ENCODE data around the gene FRY.

FRY gene

GRCh38 chr13:32134241-32135055 is 102.9 kb downstream of the FRY start:
- Histone ChIP-seq H3K27me3 (ENCODE audit: control insufficient read depth in 5 of 5, insufficient read depth in 4 of 5, low read length in 5 of 5) (no peaks in the 10 kb centered on the region), H3K4me1 (ENCODE audit: control insufficient read depth in 5 of 5, insufficient read depth in 5 of 5, low read length in 5 of 5) (peaks cover 0 to 19% (median 4%) of the 10 kb centered on the region in 5 donors), H3K4me3 (ENCODE audit: low read depth in 1 of 5, low read length in 5 of 5) (no peak overlapping the region), H3K36me3 (ENCODE audit: control insufficient read depth in 5 of 5, insufficient read depth in 5 of 5, low read length in 5 of 5) (peaks cover 0 to 5% (median 0%) of the 10 kb centered on the region in 5 donors), H3K27ac (ENCODE audit: low read depth, low read length) (peak overlapping the region; percentile 32), H3K9ac (ENCODE audit: low read length in 5 of 5) (no peak overlapping the region), H3K9me3 (ENCODE audit: control insufficient read depth in 5 of 5, low read length in 5 of 5) (no peaks in the 10 kb centered on the region)

DNA sequence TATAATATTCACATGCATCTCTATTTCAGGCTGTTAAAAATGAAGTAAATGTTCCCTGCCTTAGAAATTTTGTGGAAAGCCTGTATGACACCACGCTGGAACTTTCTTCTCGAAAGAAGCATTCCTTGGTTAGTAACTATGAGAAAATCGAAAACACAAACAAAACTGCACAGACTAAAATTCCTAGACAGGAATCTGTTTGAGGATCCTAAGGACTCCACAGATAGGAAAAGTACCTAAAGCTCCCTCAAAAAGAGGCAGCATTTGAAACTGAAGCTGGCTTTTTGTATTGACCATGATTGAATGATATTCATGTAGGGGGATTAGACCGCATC is 103.4 kb downstream of the FRY start:
- Histone ChIP-seq H3K4me3 (ENCODE audit: low read depth in 1 of 5, low read length in 5 of 5) (no peak overlapping the region), H3K4me1 (ENCODE audit: control insufficient read depth in 5 of 5, insufficient read depth in 5 of 5, low read length in 5 of 5) (peaks cover 0 to 19% (median 4%) of the 10 kb centered on the region in 5 donors), H3K36me3 (ENCODE audit: control insufficient read depth in 5 of 5, insufficient read depth in 5 of 5, low read length in 5 of 5) (peaks cover 0 to 5% (median 0%) of the 10 kb centered on the region in 5 donors), H3K9me3 (ENCODE audit: control insufficient read depth in 5 of 5, low read length in 5 of 5) (no peaks in the 10 kb centered on the region), H3K27ac (ENCODE audit: low read depth, low read length) (peak overlapping the region; percentile 32), H3K27me3 (ENCODE audit: control insufficient read depth in 5 of 5, insufficient read depth in 4 of 5, low read length in 5 of 5) (no peaks in the 10 kb centered on the region), H3K9ac (ENCODE audit: low read length in 5 of 5) (no peak overlapping the region)

GRCh38 chr13:32135655-32136054 is 104.1 kb downstream of the FRY start:
- H3K36me3 ChIP-seq (ENCODE audit: control insufficient read depth in 5 of 5, insufficient read depth in 5 of 5, low read length in 5 of 5), result peaks cover 0 to 5% (median 0%) of the 10 kb centered on the region in 5 donors
- peaks cover 0 to 19% (median 4%) of the 10 kb centered on the region in 5 donors for H3K4me1 ChIP-seq (ENCODE audit: control insufficient read depth in 5 of 5, insufficient read depth in 5 of 5, low read length in 5 of 5)
- no peak overlapping the region for H3K9ac ChIP-seq (ENCODE audit: low read length in 5 of 5)
- H3K4me3 ChIP-seq (ENCODE audit: low read depth in 1 of 5, low read length in 5 of 5), result no peak overlapping the region
- no peaks in the 10 kb centered on the region for H3K9me3 ChIP-seq (ENCODE audit: control insufficient read depth in 5 of 5, low read length in 5 of 5)
- peak overlapping the region; percentile 32 for H3K27ac ChIP-seq (ENCODE audit: low read depth, low read length)
- no peaks in the 10 kb centered on the region for H3K27me3 ChIP-seq (ENCODE audit: control insufficient read depth in 5 of 5, insufficient read depth in 4 of 5, low read length in 5 of 5)

GRCh38 chr13:32136061-32136460 is 104.5 kb downstream of the FRY start:
- Histone ChIP-seq H3K9ac (ENCODE audit: low read length in 5 of 5) (no peak overlapping the region), H3K27me3 (ENCODE audit: control insufficient read depth in 5 of 5, insufficient read depth in 4 of 5, low read length in 5 of 5) (no peaks in the 10 kb centered on the region), H3K4me1 (ENCODE audit: control insufficient read depth in 5 of 5, insufficient read depth in 5 of 5, low read length in 5 of 5) (peaks cover 0 to 19% (median 4%) of the 10 kb centered on the region in 5 donors), H3K36me3 (ENCODE audit: control insufficient read depth in 5 of 5, insufficient read depth in 5 of 5, low read length in 5 of 5) (peaks cover 0 to 5% (median 0%) of the 10 kb centered on the region in 5 donors), H3K27ac (ENCODE audit: low read depth, low read length) (no peak overlapping the region), H3K9me3 (ENCODE audit: control insufficient read depth in 5 of 5, low read length in 5 of 5) (no peaks in the 10 kb centered on the region), H3K4me3 (ENCODE audit: low read depth in 1 of 5, low read length in 5 of 5) (no peak overlapping the region)

DNA sequence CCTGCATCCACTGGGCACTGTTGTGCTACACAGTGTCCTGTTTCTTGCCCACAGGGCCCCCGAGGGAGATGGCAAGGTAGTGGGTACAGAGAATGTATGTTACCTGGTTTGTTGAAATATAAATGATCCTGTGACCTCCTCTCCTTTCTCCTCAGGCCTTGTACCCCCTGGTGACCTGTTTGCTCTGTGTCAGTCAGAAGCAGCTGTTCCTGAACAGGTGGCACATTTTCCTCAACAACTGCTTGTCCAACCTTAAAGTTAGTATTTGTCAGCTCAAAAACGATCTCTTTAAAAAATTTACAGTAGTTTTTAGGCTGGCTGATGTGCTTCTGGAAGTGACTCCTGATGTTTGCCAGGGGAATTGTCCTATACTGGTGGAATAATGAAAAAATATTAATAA is 105.1 kb downstream of the FRY start:
- H3K27me3 ChIP-seq (ENCODE audit: control insufficient read depth in 5 of 5, insufficient read depth in 4 of 5, low read length in 5 of 5), result no peaks in the 10 kb centered on the region
- H3K27ac ChIP-seq (ENCODE audit: low read depth, low read length), result no peak overlapping the region
- H3K9me3 ChIP-seq (ENCODE audit: control insufficient read depth in 5 of 5, low read length in 5 of 5), result no peaks in the 10 kb centered on the region
- H3K36me3 ChIP-seq (ENCODE audit: control insufficient read depth in 5 of 5, insufficient read depth in 5 of 5, low read length in 5 of 5), result peaks cover 0 to 2% (median 0%) of the 10 kb centered on the region in 5 donors
- H3K4me3 ChIP-seq (ENCODE audit: low read depth in 1 of 5, low read length in 5 of 5), result no peak overlapping the region
- H3K9ac ChIP-seq (ENCODE audit: low read length in 5 of 5), result no peak overlapping the region
- peaks cover 0 to 19% (median 4%) of the 10 kb centered on the region in 5 donors for H3K4me1 ChIP-seq (ENCODE audit: control insufficient read depth in 5 of 5, insufficient read depth in 5 of 5, low read length in 5 of 5)

DNA sequence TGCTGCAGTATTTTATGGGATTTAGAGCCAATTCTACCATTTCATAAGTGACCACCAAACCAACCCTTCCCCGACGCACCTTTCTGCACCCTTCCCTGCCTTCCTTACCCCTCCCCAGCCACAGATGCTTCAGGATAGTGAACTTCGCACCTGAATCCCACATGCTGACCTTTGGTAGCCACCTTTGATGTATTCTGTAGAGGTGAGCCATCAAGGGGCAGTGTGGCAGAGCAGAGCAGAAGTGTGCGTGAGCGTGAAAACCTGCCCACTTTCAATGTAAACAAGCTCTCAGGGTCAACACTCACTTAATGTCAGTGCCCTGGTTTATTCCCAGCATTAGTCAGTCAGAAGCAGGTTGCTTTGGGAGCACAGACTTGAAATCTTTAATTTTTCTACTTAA is 107.7 kb downstream of the FRY start:
- H3K9me3 ChIP-seq (ENCODE audit: control insufficient read depth in 5 of 5, low read length in 5 of 5), result no peaks in the 10 kb centered on the region
- no peak overlapping the region for H3K9ac ChIP-seq (ENCODE audit: low read length in 5 of 5)

GRCh38 chr13:32140109-32140508 is 108.5 kb downstream of the FRY start:
- Histone ChIP-seq H3K27ac (ENCODE audit: low read depth, low read length) (no peak overlapping the region), H3K36me3 (ENCODE audit: control insufficient read depth in 5 of 5, insufficient read depth in 5 of 5, low read length in 5 of 5) (no peaks in the 10 kb centered on the region), H3K27me3 (ENCODE audit: control insufficient read depth in 5 of 5, insufficient read depth in 4 of 5, low read length in 5 of 5) (no peaks in the 10 kb centered on the region), H3K9ac (ENCODE audit: low read length in 5 of 5) (no peak overlapping the region), H3K9me3 (ENCODE audit: control insufficient read depth in 5 of 5, low read length in 5 of 5) (no peaks in the 10 kb centered on the region), H3K4me3 (ENCODE audit: low read depth in 1 of 5, low read length in 5 of 5) (no peak overlapping the region), H3K4me1 (ENCODE audit: control insufficient read depth in 5 of 5, insufficient read depth in 5 of 5, low read length in 5 of 5) (peaks cover 0 to 16% (median 3%) of the 10 kb centered on the region in 5 donors)

More for the DNA sequence above, 107.7 kb downstream of the FRY start:
- H3K27me3 ChIP-seq (ENCODE audit: control insufficient read depth in 5 of 5, insufficient read depth in 4 of 5, low read length in 5 of 5), result no peaks in the 10 kb centered on the region
- no peak overlapping the region for H3K27ac ChIP-seq (ENCODE audit: low read depth, low read length)
- peaks cover 0 to 24% (median 3%) of the 10 kb centered on the region in 5 donors for H3K4me1 ChIP-seq (ENCODE audit: control insufficient read depth in 5 of 5, insufficient read depth in 5 of 5, low read length in 5 of 5)
- H3K36me3 ChIP-seq (ENCODE audit: control insufficient read depth in 5 of 5, insufficient read depth in 5 of 5, low read length in 5 of 5), result no peaks in the 10 kb centered on the region
- H3K4me3 ChIP-seq (ENCODE audit: low read depth in 1 of 5, low read length in 5 of 5), result no peak overlapping the region

DNA sequence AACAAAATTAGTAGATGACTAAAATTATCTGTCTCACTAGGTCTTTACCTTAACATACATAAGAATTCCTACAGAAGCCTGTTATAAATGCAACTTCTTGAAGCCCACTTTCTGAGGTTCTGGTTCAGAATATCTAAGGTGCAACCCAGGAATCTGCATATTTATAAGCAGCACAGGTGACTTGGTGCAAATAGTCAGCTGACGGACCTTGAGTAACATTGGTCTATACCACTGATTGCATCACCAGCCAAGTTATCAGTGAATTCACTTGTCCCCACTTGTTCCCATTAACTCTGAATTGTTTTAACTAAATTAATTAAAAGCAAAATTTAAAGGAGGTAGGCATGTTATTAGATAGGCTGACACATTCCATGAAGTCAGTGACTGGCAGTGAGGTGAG is 109.9 kb downstream of the FRY start:
- Histone ChIP-seq H3K4me3 (ENCODE audit: low read depth in 1 of 5, low read length in 5 of 5) (no peak overlapping the region), H3K27me3 (ENCODE audit: control insufficient read depth in 5 of 5, insufficient read depth in 4 of 5, low read length in 5 of 5) (no peaks in the 10 kb centered on the region), H3K9me3 (ENCODE audit: control insufficient read depth in 5 of 5, low read length in 5 of 5) (no peaks in the 10 kb centered on the region), H3K36me3 (ENCODE audit: control insufficient read depth in 5 of 5, insufficient read depth in 5 of 5, low read length in 5 of 5) (no peaks in the 10 kb centered on the region), H3K27ac (ENCODE audit: low read depth, low read length) (no peak overlapping the region), H3K9ac (ENCODE audit: low read length in 5 of 5) (no peak overlapping the region), H3K4me1 (ENCODE audit: control insufficient read depth in 5 of 5, insufficient read depth in 5 of 5, low read length in 5 of 5) (peaks cover 0 to 10% (median 0%) of the 10 kb centered on the region in 5 donors)

GRCh38 chr13:32142115-32142514 is 110.5 kb downstream of the FRY start:
- Histone ChIP-seq H3K9me3 (ENCODE audit: control insufficient read depth in 5 of 5, low read length in 5 of 5) (no peaks in the 10 kb centered on the region), H3K9ac (ENCODE audit: low read length in 5 of 5) (no peak overlapping the region), H3K4me1 (ENCODE audit: control insufficient read depth in 5 of 5, insufficient read depth in 5 of 5, low read length in 5 of 5) (peaks cover 0 to 10% (median 0%) of the 10 kb centered on the region in 5 donors), H3K36me3 (ENCODE audit: control insufficient read depth in 5 of 5, insufficient read depth in 5 of 5, low read length in 5 of 5) (no peaks in the 10 kb centered on the region), H3K27me3 (ENCODE audit: control insufficient read depth in 5 of 5, insufficient read depth in 4 of 5, low read length in 5 of 5) (no peaks in the 10 kb centered on the region), H3K27ac (ENCODE audit: low read depth, low read length) (no peak overlapping the region), H3K4me3 (ENCODE audit: low read depth in 1 of 5, low read length in 5 of 5) (no peak overlapping the region)

DNA sequence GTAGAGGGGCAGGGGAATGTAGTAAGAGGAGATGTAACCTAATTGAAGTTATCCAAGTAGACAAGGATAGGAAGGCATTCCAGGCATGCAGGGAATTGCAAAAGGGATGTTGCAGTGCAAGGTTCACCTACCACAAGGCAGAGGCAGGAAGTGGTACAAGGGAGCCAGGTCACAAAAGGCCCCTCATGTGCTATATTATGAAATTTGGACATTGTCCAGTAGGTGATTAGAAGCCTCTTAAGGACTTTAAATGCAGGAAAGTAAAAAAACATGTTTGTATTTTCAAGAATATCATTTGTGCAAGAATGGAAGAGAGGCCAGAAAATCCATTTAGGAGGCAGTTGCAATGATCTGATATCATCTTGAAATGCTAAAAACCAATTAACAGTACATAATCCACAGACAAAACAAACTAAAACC is 111.4 kb downstream of the FRY start:
- Histone ChIP-seq H3K4me3 (ENCODE audit: low read depth in 1 of 5, low read length in 5 of 5) (no peak overlapping the region), H3K27ac (ENCODE audit: low read depth, low read length) (no peak overlapping the region), H3K27me3 (ENCODE audit: control insufficient read depth in 5 of 5, insufficient read depth in 4 of 5, low read length in 5 of 5) (no peaks in the 10 kb centered on the region), H3K9ac (ENCODE audit: low read length in 5 of 5) (no peak overlapping the region), H3K4me1 (ENCODE audit: control insufficient read depth in 5 of 5, insufficient read depth in 5 of 5, low read length in 5 of 5) (peaks cover 0 to 8% (median 0%) of the 10 kb centered on the region in 5 donors), H3K9me3 (ENCODE audit: control insufficient read depth in 5 of 5, low read length in 5 of 5) (no peaks in the 10 kb centered on the region), H3K36me3 (ENCODE audit: control insufficient read depth in 5 of 5, insufficient read depth in 5 of 5, low read length in 5 of 5) (no peaks in the 10 kb centered on the region)

Measured in subcutaneous abdominal adipose tissue (tissue), 5 donors.